Prostate gland (tissue), 2 donors: ENCODE results near the gene ZNF616. TPM values are rescaled to one million over a fixed set of nuclear protein-coding genes. Genes with fewer than 3 reads are reported as not detected.

ENCODE experiments used
- DNase-seq: peaks from one replicate; pipeline ENCODE4 v3.0.0-alpha.2; 2019; ENCODE audit warnings: low spot score
- H3K27ac ChIP-seq, 2 donors: fragments of 200-600 bp; sonication (generic); 2 replicates each; pipeline ENCODE4 v1.5.1; 2017 to 2019
- H3K27me3 ChIP-seq: fragments of 200-600 bp; sonication (generic); replicated peaks from 2 replicates; pipeline ENCODE4 v1.5.1; 2019; ENCODE audit not compliant: insufficient read depth
- H3K36me3 ChIP-seq, 2 donors: fragments of 200-600 bp; sonication (generic); 1 replicate in 1 of 2; 2 replicates in 1 of 2; pipeline versions ENCODE4 v1.5.1 to v1.8.1; 2017 to 2019
- H3K4me1 ChIP-seq: fragments of 200-600 bp; sonication (generic); replicated peaks from 2 replicates; pipeline ENCODE4 v1.5.1; 2019
- H3K4me3 ChIP-seq, 2 donors: fragments of 200-600 bp; sonication (generic); 2 replicates each; pipeline ENCODE4 v1.5.1; 2017 to 2019
- H3K9me3 ChIP-seq: fragments of 200-600 bp; sonication (generic); 2 replicates; pipeline ENCODE4 v1.5.1; 2017
- CTCF ChIP-seq, 4 experiments: fragments of 200-600 bp in 2 of 4; fragments of 450-650 bp in 2 of 4; sonication (generic) in 2 of 4; IDR thresholded peaks; 1 replicate in 3 of 4; 2 replicates in 1 of 4; pipeline ENCODE4 v1.5.1; 2016 to 2019; ENCODE audit warnings: antibody characterized with exemption in 4 of 4, mild to moderate bottlenecking in 2 of 4, moderate library complexity in 2 of 4
- POLR2A ChIP-seq: fragments of 450-650 bp; IDR thresholded peaks from one replicate; pipeline ENCODE4 v1.6.1; 2016; ENCODE audit warnings: antibody characterized with exemption, mild to moderate bottlenecking
- POLR2AphosphoS5 ChIP-seq: sonication (generic); formaldehyde crosslinking; IDR thresholded peaks from one replicate; pipeline ENCODE4 v1.6.1; 2017; ENCODE audit warnings: antibody characterized with exemption
- WGBS: methylation state at CpG from one replicate; pipeline ENCODE4 v1.1.5; 2018; 5-methylcytosine and 5-hydroxymethylcytosine counted together
- intact Hi-C: fragments of 100-400 bp; cut with DNase I; formaldehyde crosslinking; loops from one replicate; pipeline ENCODE4 v1.14.2; 2022
- total RNA-seq, 2 donors: library from RNA; depleted of rRNA; stranded (reverse); fragments of >200 nt; gene quantifications; one replicate each; pipeline ENCODE4 v1.1.0, GENCODE V29; 2016

The ZNF616 gene
- 10 to 100 TPM in 1 of 2 donors, 1 to 10 TPM in 1; 9.1 to 13.7 TPM for total RNA-seq

- intact Hi-C loops: loop anchor here (2.0 to 5.0 kb wide), 3 partner anchors 31 to 99 kb away; partner anchors contain the start of genes ZNF836 and ZNF841
- peak; percentile 66 to 93 (median 81) for TF ChIP-seq CTCF (IDR thresholded peaks at IDR 0.05)
- TF ChIP-seq POLR2A: peak; percentile 85
- peak; percentile 93 for TF ChIP-seq POLR2AphosphoS5
- H3K4me1 ChIP-seq: peaks cover 8% of the 10 kb centered on the region
- H3K4me3 ChIP-seq: peak within 1 kb of the TSS; percentile 62 to 75
- H3K27me3 ChIP-seq: no peaks in the 10 kb centered on the region
- H3K9me3 ChIP-seq: no peaks in the 10 kb centered on the region
- peak; percentile 97 for DNase-seq
- WGBS: under 1% methylated on average over 49 of the region's 49 CpGs
- H3K27ac ChIP-seq: peak within 1 kb of the TSS; percentile 86 to 92
- no peaks in the 10 kb centered on the region for H3K36me3 ChIP-seq
These were observed at the start of gene ZNF616 for GRCh38 chr19:52139252-52140031. TSS of gene ZNF616 (minus strand) at chr19:52139938. CDS start at chr19:52130512, 9,426 bp downstream.

- Histone ChIP-seq H3K36me3 (no peaks in the 10 kb centered on the region), H3K9me3 (no peaks in the 10 kb centered on the region), H3K4me1 (peaks cover 6% of the 10 kb centered on the region), H3K27me3 (no peaks in the 10 kb centered on the region), H3K4me3 (peak overlapping the region; percentile 34 to 36), H3K27ac (peak overlapping the region; percentile 84 to 98)
- intact Hi-C loops: no loop called here
- 1% methylated on average over 32 of the region's 32 CpGs for WGBS
- TF ChIP-seq CTCF (IDR thresholded peaks at IDR 0.05) (peak in 1 of 4 experiments; percentile 20), POLR2AphosphoS5 (peak; percentile 93), POLR2A (peak; percentile 86)
- DNase-seq: peak; percentile 70
These were observed 49.3 kb upstream of the ZNF616 start for GRCh38 chr19:52188822-52189734.

GRCh38 chr19:52187407-52187806 is 47.7 kb upstream of the ZNF616 start:
- Histone ChIP-seq H3K27ac (no peak overlapping the region), H3K4me3 (no peak overlapping the region), H3K9me3 (no peaks in the 10 kb centered on the region), H3K27me3 (no peaks in the 10 kb centered on the region), H3K36me3 (no peaks in the 10 kb centered on the region), H3K4me1 (peaks cover 3% of the 10 kb centered on the region)
- no peak for TF ChIP-seq POLR2AphosphoS5
- TF ChIP-seq POLR2A: no peak
- no peak for TF ChIP-seq CTCF (IDR thresholded peaks at IDR 0.05)
- intact Hi-C loops: no loop called here
- 96% methylated on average over 1 of the region's 1 CpG for WGBS
- no peak for DNase-seq

GRCh38 chr19:52176574-52176973 is 36.8 kb upstream of the ZNF616 start:
- no peaks in the 10 kb centered on the region for H3K27me3 ChIP-seq
- no peaks in the 10 kb centered on the region for H3K4me1 ChIP-seq
- H3K4me3 ChIP-seq: no peak overlapping the region
- H3K27ac ChIP-seq: no peak overlapping the region
- DNase-seq: no peak
- intact Hi-C loops: no loop called here
- H3K9me3 ChIP-seq: no peaks in the 10 kb centered on the region
- TF ChIP-seq POLR2A (no peak), CTCF (IDR thresholded peaks at IDR 0.05) (no peak), POLR2AphosphoS5 (no peak)
- no peaks in the 10 kb centered on the region for H3K36me3 ChIP-seq
- WGBS: 64% methylated on average over 10 of the region's 10 CpGs
